ENCODE data around the gene PTPRG. TPM values are rescaled to one million over a fixed set of nuclear protein-coding genes. Genes with fewer than 3 reads are reported as not detected.

Gene PTPRG
- total RNA-seq, 2 donors from 2014 or later: 76.5 to 108 TPM

DNA sequence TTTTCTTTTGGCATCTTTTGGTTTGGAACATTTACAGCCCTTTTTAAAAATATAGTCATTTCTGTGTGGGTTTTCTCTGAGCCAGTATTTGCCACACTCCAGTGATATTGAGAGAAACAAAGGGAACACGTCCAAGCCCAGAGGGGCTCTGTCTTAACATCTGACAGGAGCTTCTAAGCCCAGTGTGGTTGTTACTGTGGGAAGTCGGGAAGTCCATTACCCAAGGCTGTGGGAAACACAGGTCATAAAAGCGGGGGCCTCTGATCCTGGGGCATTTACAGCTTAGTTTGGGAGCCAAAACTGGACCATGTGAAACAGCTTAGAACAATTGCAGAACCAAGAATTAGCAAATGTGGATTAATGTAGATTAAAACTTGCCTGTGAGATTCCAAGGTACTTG is 123.0 kb downstream of the PTPRG start:
- H3K27ac ChIP-seq (ENCODE audit: low read depth, low read length): no peak overlapping the region
- no peak overlapping the region for H3K4me3 ChIP-seq (ENCODE audit: low read length)
- no peaks in the 10 kb centered on the region for H3K36me3 Mint-ChIP-seq (ENCODE audit: low read depth)
- no peaks in the 10 kb centered on the region for H3K27me3 Mint-ChIP-seq (ENCODE audit: insufficient read depth)
- no peak overlapping the region for H3K4me3 Mint-ChIP-seq
- H3K9me3 ChIP-seq (ENCODE audit: control insufficient read depth, low read length): no peaks in the 10 kb centered on the region
- no peaks in the 10 kb centered on the region for H3K9me3 Mint-ChIP-seq
- H3K27me3 ChIP-seq (ENCODE audit: control insufficient read depth, insufficient read depth, low read length, poor library complexity, severe bottlenecking): no peaks in the 10 kb centered on the region
- DNase-seq: no peak
- no peak overlapping the region for H3K9ac ChIP-seq (ENCODE audit: extremely low read depth, low read length, poor library complexity, severe bottlenecking)
- H3K4me1 Mint-ChIP-seq: peaks cover 80% of the 10 kb centered on the region
- TF ChIP-seq, protein P1, sequence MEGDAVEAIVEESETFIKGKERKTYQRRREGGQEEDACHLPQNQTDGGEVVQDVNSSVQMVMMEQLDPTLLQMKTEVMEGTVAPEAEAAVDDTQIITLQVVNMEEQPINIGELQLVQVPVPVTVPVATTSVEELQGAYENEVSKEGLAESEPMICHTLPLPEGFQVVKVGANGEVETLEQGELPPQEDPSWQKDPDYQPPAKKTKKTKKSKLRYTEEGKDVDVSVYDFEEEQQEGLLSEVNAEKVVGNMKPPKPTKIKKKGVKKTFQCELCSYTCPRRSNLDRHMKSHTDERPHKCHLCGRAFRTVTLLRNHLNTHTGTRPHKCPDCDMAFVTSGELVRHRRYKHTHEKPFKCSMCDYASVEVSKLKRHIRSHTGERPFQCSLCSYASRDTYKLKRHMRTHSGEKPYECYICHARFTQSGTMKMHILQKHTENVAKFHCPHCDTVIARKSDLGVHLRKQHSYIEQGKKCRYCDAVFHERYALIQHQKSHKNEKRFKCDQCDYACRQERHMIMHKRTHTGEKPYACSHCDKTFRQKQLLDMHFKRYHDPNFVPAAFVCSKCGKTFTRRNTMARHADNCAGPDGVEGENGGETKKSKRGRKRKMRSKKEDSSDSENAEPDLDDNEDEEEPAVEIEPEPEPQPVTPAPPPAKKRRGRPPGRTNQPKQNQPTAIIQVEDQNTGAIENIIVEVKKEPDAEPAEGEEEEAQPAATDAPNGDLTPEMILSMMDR (conservative IDR thresholded peaks at IDR 0.05): no peak
- WGBS, 2 experiments (ENCODE audit: insufficient coverage in 1 of 2, insufficient read length in 1 of 2): 70 to 86% methylated on average over 3 of the region's 3 CpGs
- no peak overlapping the region for H3K27ac Mint-ChIP-seq
- H3K4me1 ChIP-seq (ENCODE audit: control insufficient read depth, insufficient read depth, low read length): peaks cover 24% of the 10 kb centered on the region
- H3K36me3 ChIP-seq (ENCODE audit: control insufficient read depth, insufficient read depth, low read length): no peaks in the 10 kb centered on the region

GRCh38 chr3:61685755-61686154 is 124.4 kb downstream of the PTPRG start:
- H3K27ac Mint-ChIP-seq: no peak overlapping the region
- no peaks in the 10 kb centered on the region for H3K36me3 Mint-ChIP-seq (ENCODE audit: low read depth)
- H3K4me1 Mint-ChIP-seq: peaks cover 82% of the 10 kb centered on the region
- no peak overlapping the region for H3K4me3 ChIP-seq (ENCODE audit: low read length)
- H3K27me3 Mint-ChIP-seq (ENCODE audit: insufficient read depth): no peaks in the 10 kb centered on the region
- WGBS, 2 experiments (ENCODE audit: insufficient coverage in 1 of 2, insufficient read length in 1 of 2): 89 to 96% methylated on average over 4 to 9 of the region's 9 CpGs
- no peaks in the 10 kb centered on the region for H3K9me3 Mint-ChIP-seq
- H3K4me1 ChIP-seq (ENCODE audit: control insufficient read depth, insufficient read depth, low read length): peaks cover 25% of the 10 kb centered on the region
- H3K4me3 Mint-ChIP-seq: no peak overlapping the region
- H3K27me3 ChIP-seq (ENCODE audit: control insufficient read depth, insufficient read depth, low read length, poor library complexity, severe bottlenecking): no peaks in the 10 kb centered on the region
- TF ChIP-seq, protein P1 (conservative IDR thresholded peaks at IDR 0.05): no peak
- H3K27ac ChIP-seq (ENCODE audit: low read depth, low read length): no peak overlapping the region
- no peaks in the 10 kb centered on the region for H3K36me3 ChIP-seq (ENCODE audit: control insufficient read depth, insufficient read depth, low read length)
- H3K9me3 ChIP-seq (ENCODE audit: control insufficient read depth, low read length): no peaks in the 10 kb centered on the region
- DNase-seq: no peak
- H3K9ac ChIP-seq (ENCODE audit: extremely low read depth, low read length, poor library complexity, severe bottlenecking): no peak overlapping the region

- H3K9ac ChIP-seq (ENCODE audit: extremely low read depth, low read length, poor library complexity, severe bottlenecking): no peak overlapping the region
- WGBS, 2 experiments (ENCODE audit: insufficient coverage in 1 of 2, insufficient read length in 1 of 2): 85 to 86% methylated on average over 3 of the region's 3 CpGs
- TF ChIP-seq, protein P1 (conservative IDR thresholded peaks at IDR 0.05): no peak
- no peak overlapping the region for H3K4me3 Mint-ChIP-seq
- peaks cover 20% of the 10 kb centered on the region for H3K4me1 ChIP-seq (ENCODE audit: control insufficient read depth, insufficient read depth, low read length)
- no peak for DNase-seq
- no peaks in the 10 kb centered on the region for H3K27me3 ChIP-seq (ENCODE audit: control insufficient read depth, insufficient read depth, low read length, poor library complexity, severe bottlenecking)
- no peak overlapping the region for H3K4me3 ChIP-seq (ENCODE audit: low read length)
- H3K9me3 ChIP-seq (ENCODE audit: control insufficient read depth, low read length): no peaks in the 10 kb centered on the region
- H3K36me3 ChIP-seq (ENCODE audit: control insufficient read depth, insufficient read depth, low read length): no peaks in the 10 kb centered on the region
- no peaks in the 10 kb centered on the region for H3K36me3 Mint-ChIP-seq (ENCODE audit: low read depth)
- no peaks in the 10 kb centered on the region for H3K9me3 Mint-ChIP-seq
- H3K27ac Mint-ChIP-seq: no peak overlapping the region
- no peak overlapping the region for H3K27ac ChIP-seq (ENCODE audit: low read depth, low read length)
- peaks cover 79% of the 10 kb centered on the region for H3K4me1 Mint-ChIP-seq
- H3K27me3 Mint-ChIP-seq (ENCODE audit: insufficient read depth): no peaks in the 10 kb centered on the region
Measured at GRCh38 chr3:61686228-61686648, 124.9 kb downstream of the PTPRG start.
